Articular chondrocyte of knee joint (primary cell): ENCODE results near the gene LSM14A. TPM values are rescaled to one million over a fixed set of nuclear protein-coding genes. Genes with fewer than 3 reads are reported as not detected.

ENCODE experiments used
- total RNA-seq: library from RNA; depleted of rRNA; stranded (reverse); fragments of >200 nt; gene quantifications from 2 replicates; pipeline ENCODE4 v1.2.3, GENCODE V29; 2012

LSM14A gene
- 60.0 and 67.8 TPM in 2 replicates for total RNA-seq

GRCh38 chr19:34171877-34172660 lies at the start of gene LSM14A:
LSM14A (plus strand) TSS chr19:34172504; CDS start chr19:34172643, 139 bp downstream.

DNA sequence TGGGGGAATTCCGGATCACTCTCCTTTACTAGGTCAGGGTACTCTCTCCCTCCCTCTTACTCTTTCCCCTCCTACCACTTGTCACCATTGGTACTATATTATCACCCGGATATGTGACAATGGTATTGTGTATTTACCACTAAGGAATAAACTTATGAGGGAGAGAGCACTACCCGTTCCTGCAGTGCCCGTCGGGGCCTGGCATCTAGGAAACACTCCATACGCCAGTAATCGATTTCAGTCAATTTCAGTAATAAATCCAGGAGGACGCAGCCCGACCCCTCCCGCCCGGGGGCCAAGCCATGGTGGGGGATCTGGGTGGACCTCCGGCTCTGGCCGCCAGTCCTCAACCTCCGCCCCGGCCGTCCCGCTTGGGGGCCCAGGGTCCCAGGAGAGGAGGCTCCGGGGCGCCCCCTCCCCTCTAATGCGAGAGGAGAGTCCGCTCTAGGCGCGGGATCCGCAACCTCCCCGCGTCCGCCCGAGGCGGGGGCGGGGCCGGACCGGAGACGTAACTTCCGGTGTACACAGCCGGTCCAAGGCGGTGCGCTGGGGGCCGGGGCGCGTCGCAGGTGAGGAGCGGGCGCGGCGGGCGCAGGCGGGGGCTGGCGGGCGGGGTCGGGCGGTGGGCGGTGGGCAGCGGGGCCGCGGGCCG lies 81.9 kb downstream of the LSM14A start, which contains the start of gene GARRE1:
Gene GARRE1 (plus strand): TSS at position 509 of the 652 bp plus-strand sequence. CDS start 45,920 bp downstream, outside the sequence.

Other genes starting within 250 kb of the LSM14A start
- 14.5 and 19.3 TPM in 2 replicates for gene GARRE1, start 82.0 kb downstream of the LSM14A start, total RNA-seq
- 151 and 177 TPM in 2 replicates for gene GPI, start 192.7 kb downstream of the LSM14A start, total RNA-seq
- gene PDCD2L, start 231.9 kb downstream of the LSM14A start, total RNA-seq, result 6.4 and 7.4 TPM in 2 replicates